HepG2 (cell line): ENCODE data around the gene FAAP100. TPM values are rescaled to one million over a fixed set of nuclear protein-coding genes. Genes with fewer than 3 reads are reported as not detected.

Experiments used
- ATAC-seq: fragments of 200-7000 bp; cut with Tn5 transposase; 3 replicates; pipeline ENCODE4 v1.9.1; 2020; ENCODE audit warnings: mild to moderate bottlenecking, moderate library complexity
- BruUV-seq: library from RNA; stranded (reverse); fragments of 400-500 nt; replicated peaks from 2 replicates; lab custom pipeline; 2021; lab: Mats Ljungman, UMichigan
- CTCF ChIA-PET: fragments of 300-600 bp; formaldehyde crosslinking; extraction: SDS; loops from one replicate; lab custom pipeline; 2021; ENCODE audit warnings: low total read pairs, inconsistent platforms, low intra/inter-chr PET ratio; lab: Yijun Ruan, JAX
- POLR2A ChIA-PET: fragments of 350-600 bp; sonication (Branson Sonifier 250); formaldehyde crosslinking; loops from one replicate; lab custom pipeline; 2020; ENCODE audit warnings: antibody characterized with exemption, inconsistent platforms; lab: Yijun Ruan, JAX
- DNase-seq: peaks from one replicate; pipeline ENCODE4 v3.0.0-alpha.2; 2015; ENCODE audit warnings: low spot score
- FAIRE-seq: peaks from 3 replicates; lab custom pipeline; 2011; peaks lifted over from hg19 to GRCh38; lab: Jason Lieb, UNC
- H2AFZ ChIP-seq: one replicate; pipeline ENCODE4 v1.6.1; 2011; ENCODE audit warnings: low read length, inconsistent platforms
- H3K27ac ChIP-seq: fragments of 300-600 bp; 3 replicates; pipeline ENCODE4 v1.8.0; 2011; ENCODE audit warnings: mixed run types, mild to moderate bottlenecking, mixed read lengths, low read length, inconsistent platforms; ENCODE audit not compliant: insufficient read depth; ENCODE audit errors: extremely low read length
- H3K27me3 ChIP-seq, 2 experiments: fragments of 200-600 bp in 1 of 2; 2 replicates in 1 of 2; 3 replicates in 1 of 2; pipeline versions ENCODE4 v1.6.0 to v1.8.0; 2011; ENCODE audit warnings: low read length in 2 of 2, mild to moderate bottlenecking in 2 of 2, moderate library complexity in 2 of 2, inconsistent platforms in 1 of 2; ENCODE audit not compliant: insufficient read depth in 2 of 2, control insufficient read depth in 1 of 2
- H3K36me3 ChIP-seq, 2 experiments: fragments of 200-600 bp in 1 of 2; replicated peaks in 1 of 2; 2 replicates in 1 of 2; 3 replicates in 1 of 2; pipeline versions ENCODE4 v1.5.1 to v1.8.0; 2011; ENCODE audit warnings: low read length in 2 of 2, inconsistent platforms in 1 of 2; ENCODE audit not compliant: insufficient read depth in 2 of 2, control insufficient read depth in 1 of 2
- H3K4me1 ChIP-seq: 2 replicates; pipeline ENCODE4 v1.5.1; 2012; ENCODE audit warnings: low read length, inconsistent platforms; ENCODE audit not compliant: insufficient read depth
- H3K4me2 ChIP-seq: 2 replicates; pipeline ENCODE4 v1.6.0; 2011; ENCODE audit warnings: low read depth, low read length, inconsistent platforms
- H3K4me3 ChIP-seq, 3 experiments: fragments of 200-600 bp in 1 of 3; sonication (generic), shearing (Covaris generic) in 1 of 3; replicated peaks in 1 of 3; 2 replicates each; pipeline ENCODE4 v1.5.1; 2011 to 2016; ENCODE audit warnings: low read length in 3 of 3, inconsistent platforms in 2 of 3, low read depth in 2 of 3, mild to moderate bottlenecking in 2 of 3, control low read depth in 1 of 3, mixed read lengths in 1 of 3; ENCODE audit not compliant: insufficient read depth in 1 of 3
- H3K79me2 ChIP-seq: one replicate; pipeline ENCODE4 v1.6.1; 2011; ENCODE audit warnings: low read length, inconsistent platforms; ENCODE audit not compliant: insufficient read depth
- H3K9ac ChIP-seq: 2 replicates; pipeline ENCODE4 v1.6.0; 2011; ENCODE audit warnings: mild to moderate bottlenecking, low read depth, low read length, inconsistent platforms; ENCODE audit not compliant: insufficient read depth
- H3K9me3 ChIP-seq: 2 replicates; pipeline ENCODE4 v1.5.1; 2012; ENCODE audit warnings: mild to moderate bottlenecking, low read length
- H4K20me1 ChIP-seq: 2 replicates; pipeline ENCODE4 v1.6.0; 2011; ENCODE audit warnings: inconsistent platforms, mild to moderate bottlenecking, low read length, moderate library complexity; ENCODE audit not compliant: insufficient read depth
- AGO2 ChIP-seq: fragments of 200-400 bp; formaldehyde crosslinking; optimal IDR thresholded peaks from 2 replicates; pipeline ENCODE3; 2017; ENCODE audit warnings: mild to moderate bottlenecking, low read depth, low read length, moderate library complexity
- GATAD1 ChIP-seq: IDR thresholded peaks from 2 replicates; pipeline ENCODE4 v1.6.1; 2016; ENCODE audit warnings: missing genetic modification reagents, missing compliant biosample characterization
- IRX3 ChIP-seq: sonication (generic); formaldehyde crosslinking; IDR thresholded peaks from 2 replicates; pipeline ENCODE4 v1.8.1; 2023; ENCODE audit warnings: mild to moderate bottlenecking, low read depth, missing genetic modification reagents, borderline replicate concordance
- ISL2 ChIP-seq: sonication (generic); formaldehyde crosslinking; IDR thresholded peaks from 2 replicates; pipeline ENCODE4 v1.5.0; 2020; ENCODE audit warnings: missing genetic modification reagents
- MED1 ChIP-seq: sonication (generic); formaldehyde crosslinking; IDR thresholded peaks from 2 replicates; pipeline ENCODE4 v1.4.0; 2020; ENCODE audit warnings: missing genetic modification reagents
- POLR2A ChIP-seq, 2 experiments: IDR thresholded peaks; 2 replicates each; pipeline ENCODE4 v1.6.1; 2011; ENCODE audit warnings: low read depth in 2 of 2, low read length in 2 of 2, mild to moderate bottlenecking in 1 of 2, moderate library complexity in 1 of 2; ENCODE audit not compliant: insufficient read depth in 1 of 2
- SOX5 ChIP-seq: IDR thresholded peaks from 2 replicates; pipeline ENCODE4 v1.6.1; 2016; ENCODE audit warnings: borderline replicate concordance
- TGIF2 ChIP-seq: IDR thresholded peaks from 2 replicates; pipeline ENCODE4 v1.6.1; 2016; ENCODE audit warnings: control low read depth, missing compliant biosample characterization
- ZC3H13 ChIP-seq: sonication (generic); formaldehyde crosslinking; IDR thresholded peaks from 2 replicates; pipeline ENCODE4 v1.8.1; 2023; ENCODE audit warnings: mild to moderate bottlenecking, missing genetic modification reagents, moderate library complexity
- ZNF326 ChIP-seq: sonication (generic); formaldehyde crosslinking; IDR thresholded peaks from 2 replicates; pipeline ENCODE4 v1.4.0; 2020; ENCODE audit warnings: missing genetic modification reagents, borderline replicate concordance
- ZNF350 ChIP-seq: sonication (generic); formaldehyde crosslinking; IDR thresholded peaks from 2 replicates; pipeline ENCODE4 v1.4.0; 2020; ENCODE audit warnings: mild to moderate bottlenecking, low read depth, missing genetic modification reagents, borderline replicate concordance
- ZSCAN25 ChIP-seq: sonication (generic); formaldehyde crosslinking; IDR thresholded peaks from 2 replicates; pipeline ENCODE4 v1.8.0; 2022; ENCODE audit warnings: mild to moderate bottlenecking, missing genetic modification reagents
- WGBS: methylation state at CpG from one replicate; pipeline ENCODE4 v1.1.6; 2017; ENCODE audit warnings: low lambda C conversion rate; 5-methylcytosine and 5-hydroxymethylcytosine counted together
- in situ Hi-C: cut with HindIII; loops from 2 replicates; pipeline ENCODE4 v1.10.0; 2017; ENCODE audit warnings: low pct_unique_long_range_greater_than_20kb; ENCODE audit not compliant: extremely low pct_ligation_motif_present
- intact Hi-C: fragments of 100-400 bp; cut with micrococcal nuclease; formaldehyde crosslinking; loops from one replicate; pipeline ENCODE4 v1.10.0; 2022; ENCODE audit not compliant: unreplicated experiment
- polyA plus RNA-seq, 8 experiments: library from polyadenylated mRNA; depleted of rRNA in 3 of 8; stranded (reverse) in 7 of 8; unstranded in 1 of 8; fragments of >200 nt; fragmentation: Illumina TruSeq in 4 of 8; extraction: Trizol in 4 of 8; gene quantifications; 2 replicates each; pipeline versions ENCODE4 v1.2.1 to v1.2.3, GENCODE V29; 2011 to 2016; ENCODE audit warnings: low read depth in 4 of 8, missing spikeins in 1 of 8, mixed read lengths in 1 of 8; ENCODE audit not compliant: insufficient read depth in 1 of 8
- total RNA-seq, 5 experiments: library from RNA; depleted of rRNA; stranded (reverse); fragments of >200 nt; fragmentation: Illumina TruSeq; extraction: Trizol; gene quantifications; 2 replicates each; pipeline ENCODE4 v1.2.3, GENCODE V29; 2016; ENCODE audit warnings: low read depth in 1 of 5
- TF ChIP-seq, protein P1 (sequence below): sonication (generic); formaldehyde crosslinking; IDR thresholded peaks from 2 replicates; pipeline ENCODE4 v1.4.0; 2020; ENCODE audit warnings: missing genetic modification reagents
- TF ChIP-seq, protein P2 (sequence below): sonication (generic); formaldehyde crosslinking; IDR thresholded peaks from 2 replicates; pipeline ENCODE4 v1.4.0; 2020; ENCODE audit warnings: missing genetic modification reagents

The FAAP100 gene
- total and polyA plus RNA-seq, 2 of the 13 experiments (the other 11 are each of a cell fraction or from before 2014, with no cell fraction given), result 7.6 to 20.8 TPM

- POLR2A ChIA-PET, result interaction anchor here (0.6 kb wide), 1 partner anchor 17 kb away, joined by 3 read pairs; no protein-coding TSS in a partner anchor
- TF ChIP-seq, protein P1, sequence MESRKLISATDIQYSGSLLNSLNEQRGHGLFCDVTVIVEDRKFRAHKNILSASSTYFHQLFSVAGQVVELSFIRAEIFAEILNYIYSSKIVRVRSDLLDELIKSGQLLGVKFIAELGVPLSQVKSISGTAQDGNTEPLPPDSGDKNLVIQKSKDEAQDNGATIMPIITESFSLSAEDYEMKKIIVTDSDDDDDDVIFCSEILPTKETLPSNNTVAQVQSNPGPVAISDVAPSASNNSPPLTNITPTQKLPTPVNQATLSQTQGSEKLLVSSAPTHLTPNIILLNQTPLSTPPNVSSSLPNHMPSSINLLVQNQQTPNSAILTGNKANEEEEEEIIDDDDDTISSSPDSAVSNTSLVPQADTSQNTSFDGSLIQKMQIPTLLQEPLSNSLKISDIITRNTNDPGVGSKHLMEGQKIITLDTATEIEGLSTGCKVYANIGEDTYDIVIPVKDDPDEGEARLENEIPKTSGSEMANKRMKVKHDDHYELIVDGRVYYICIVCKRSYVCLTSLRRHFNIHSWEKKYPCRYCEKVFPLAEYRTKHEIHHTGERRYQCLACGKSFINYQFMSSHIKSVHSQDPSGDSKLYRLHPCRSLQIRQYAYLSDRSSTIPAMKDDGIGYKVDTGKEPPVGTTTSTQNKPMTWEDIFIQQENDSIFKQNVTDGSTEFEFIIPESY (CRISPR knock-in tag), result peak; percentile 0; the same call in 1 of the 2 replicates
- TF ChIP-seq AGO2 (peak; percentile 83), ZC3H13 (CRISPR knock-in tag) (peak; percentile 73; the same call in 1 of the 2 replicates), SOX5 (CRISPR knock-in tag) (no peak), TGIF2 (no peak), ISL2 (CRISPR knock-in tag) (no peak), POLR2A (IDR thresholded peaks at IDR 0.05; ENCODE audit: insufficient read depth in 1 of 2, low read depth in 2 of 2, low read length in 2 of 2) (peak in 1 of 2 experiments; percentile 39; a peak in 1 of 4 replicates), ZNF350 (CRISPR knock-in tag) (no peak), MED1 (CRISPR knock-in tag) (no peak), GATAD1 (CRISPR knock-in tag) (no peak), IRX3 (CRISPR knock-in tag) (no peak), ZNF326 (CRISPR knock-in tag) (0 out of 2 replicates have a peak, but pooled peaks have one; percentile 49), ZSCAN25 (CRISPR knock-in tag) (no peak)
- TF ChIP-seq, protein P2, sequence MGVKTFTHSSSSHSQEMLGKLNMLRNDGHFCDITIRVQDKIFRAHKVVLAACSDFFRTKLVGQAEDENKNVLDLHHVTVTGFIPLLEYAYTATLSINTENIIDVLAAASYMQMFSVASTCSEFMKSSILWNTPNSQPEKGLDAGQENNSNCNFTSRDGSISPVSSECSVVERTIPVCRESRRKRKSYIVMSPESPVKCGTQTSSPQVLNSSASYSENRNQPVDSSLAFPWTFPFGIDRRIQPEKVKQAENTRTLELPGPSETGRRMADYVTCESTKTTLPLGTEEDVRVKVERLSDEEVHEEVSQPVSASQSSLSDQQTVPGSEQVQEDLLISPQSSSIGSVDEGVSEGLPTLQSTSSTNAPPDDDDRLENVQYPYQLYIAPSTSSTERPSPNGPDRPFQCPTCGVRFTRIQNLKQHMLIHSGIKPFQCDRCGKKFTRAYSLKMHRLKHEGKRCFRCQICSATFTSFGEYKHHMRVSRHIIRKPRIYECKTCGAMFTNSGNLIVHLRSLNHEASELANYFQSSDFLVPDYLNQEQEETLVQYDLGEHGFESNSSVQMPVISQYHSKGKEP (CRISPR knock-in tag), result no peak
- FAIRE-seq, result no peak
- Histone ChIP-seq H3K4me2 (no peak overlapping the region), H3K9ac (no peak overlapping the region), H3K27me3 (no peaks in the 10 kb centered on the region; a peak in 1 of 5 replicates), H4K20me1 (no peaks in the 10 kb centered on the region), H3K4me3 (no peak overlapping the region), H3K9me3 (no peaks in the 10 kb centered on the region), H3K4me1 (peaks cover 33% of the 10 kb centered on the region), H2AFZ (no peak overlapping the region), H3K27ac (no peak overlapping the region), H3K36me3 (peaks cover 20 to 41% of the 10 kb centered on the region in 2 experiments), H3K79me2 (peaks cover under 1% of the 10 kb centered on the region)
- intact Hi-C loops (no loop called here), in situ Hi-C loops (no loop called here)
- 100% methylated on average over 3 of the region's 6 CpGs for WGBS
- no peak for DNase-seq
- ATAC-seq, result no peak
- CTCF ChIA-PET, result no interaction called here
- BruUV-seq, result no TSS peak
Measured at GRCh38 chr17:81556863-81557262, 4.7 kb upstream of the FAAP100 start.
